NCI-H226 (cell line): ENCODE results near the gene MBNL1.
A peak's percentile ranks its signal among the peaks of the same experiment; 100 is the strongest.
"Not testable (repeated sequence)": the region's sequence is repeated elsewhere in the genome, so short reads cannot be mapped to it uniquely, and the experiment has no call there.

Source experiments
- DNase-seq: peaks from one replicate; pipeline ENCODE4 v3.0.0-alpha.2; 2015

The MBNL1 gene

GRCh38 chr3:152355744-152356665 is 87.3 kb downstream of the MBNL1 start:
- DNase-seq: no peak

GRCh38 chr3:152356870-152357276 is 88.1 kb downstream of the MBNL1 start:
- no peak for DNase-seq

GRCh38 chr3:152357587-152357986 is 88.9 kb downstream of the MBNL1 start:
- peak; percentile 62 for DNase-seq

GRCh38 chr3:152359385-152360248 is 90.9 kb downstream of the MBNL1 start:
- DNase-seq: peak; percentile 49

- no peak for DNase-seq
Measured at GRCh38 chr3:152360302-152360701, 91.6 kb downstream of the MBNL1 start.

- DNase-seq: no peak
Measured at GRCh38 chr3:152360966-152361365, 92.2 kb downstream of the MBNL1 start.

- no peak for DNase-seq
Measured at GRCh38 chr3:152362086-152362485, 93.4 kb downstream of the MBNL1 start.

- no peak for DNase-seq
Measured at GRCh38 chr3:152364237-152364636, 95.5 kb downstream of the MBNL1 start.

- no peak for DNase-seq
Measured at GRCh38 chr3:152365126-152365525, 96.4 kb downstream of the MBNL1 start.

GRCh38 chr3:152365766-152366593 is 97.3 kb downstream of the MBNL1 start:
- peak; percentile 38 for DNase-seq

GRCh38 chr3:152367192-152367591 is 98.5 kb downstream of the MBNL1 start:
- not testable (repeated sequence) for DNase-seq

GRCh38 chr3:152372633-152373032 is 103.9 kb downstream of the MBNL1 start:
- DNase-seq: not testable (repeated sequence)

GRCh38 chr3:152373379-152373778 is 104.7 kb downstream of the MBNL1 start:
- no peak for DNase-seq

- no peak for DNase-seq
Measured at GRCh38 chr3:152374262-152374990, 105.7 kb downstream of the MBNL1 start.

- DNase-seq: peak; percentile 63
Measured at GRCh38 chr3:152375546-152375945, 106.8 kb downstream of the MBNL1 start.

GRCh38 chr3:152376351-152377183 is 107.8 kb downstream of the MBNL1 start:
- no peak for DNase-seq

- DNase-seq: no peak
Measured at GRCh38 chr3:152377184-152377570, 108.4 kb downstream of the MBNL1 start.

- no peak for DNase-seq
Measured at GRCh38 chr3:152379415-152380042, 110.8 kb downstream of the MBNL1 start.

- no peak for DNase-seq
Measured at GRCh38 chr3:152380043-152380442, 111.3 kb downstream of the MBNL1 start.

GRCh38 chr3:152381881-152382295 is 113.2 kb downstream of the MBNL1 start:
- no peak for DNase-seq
